RWPE1 (cell line): Measurements from ENCODE around the gene LANCL3.

Experiments used
- CTCF ChIA-PET: fragments of 350-600 bp; sonication (Branson Sonifier 250); formaldehyde crosslinking; extraction: SDS; loops from one replicate; lab custom pipeline; 2021; lab: Yijun Ruan, JAX
- POLR2A ChIA-PET: fragments of 400-600 bp; formaldehyde crosslinking; extraction: SDS; loops from one replicate; lab custom pipeline; 2020; ENCODE audit warnings: antibody characterized with exemption; ENCODE audit not compliant: low non-redundant PET; lab: Yijun Ruan, JAX
- DNase-seq: peaks from one replicate; pipeline ENCODE4 v3.0.0; 2012; ENCODE audit warnings: low spot score
- H3K27ac ChIP-seq: fragments of 450-650 bp; 2 replicates; pipeline ENCODE4 v1.5.1; 2017
- CTCF ChIP-seq: fragments of 450-650 bp; conservative IDR thresholded peaks from 2 replicates; pipeline ENCODE4 v1.5.1; 2017; ENCODE audit warnings: low read depth, mild to moderate bottlenecking

LANCL3 gene

GRCh38 chrX:37599729-37600128, 28.3 kb downstream of the LANCL3 start:
- CTCF ChIA-PET, result no interaction called here
- no peak for DNase-seq
- POLR2A ChIA-PET, result no interaction called here

GRCh38 chrX:37603938-37604409, 32.5 kb downstream of the LANCL3 start:
- POLR2A ChIA-PET, result no interaction called here
- TF ChIP-seq CTCF, result no peak
- DNase-seq, result no peak
- H3K27ac ChIP-seq, result peak overlapping the region; percentile 37; the same call in 1 of the 2 replicates
- CTCF ChIA-PET, result no interaction called here

More at GRCh38 chrX:37599729-37600128, 28.3 kb downstream of the LANCL3 start:
- no peak for TF ChIP-seq CTCF
- H3K27ac ChIP-seq, result no peak overlapping the region

- POLR2A ChIA-PET, result no interaction called here
- no peak for DNase-seq
- no peak for TF ChIP-seq CTCF
- H3K27ac ChIP-seq, result no peak overlapping the region
- CTCF ChIA-PET, result interaction anchor here (1.0 kb wide), 1 partner anchor 39 kb away, joined by 3 read pairs; no protein-coding TSS in a partner anchor
Measured at GRCh38 chrX:37607243-37607642, 35.8 kb downstream of the LANCL3 start.

- H3K27ac ChIP-seq, result no peak overlapping the region
- TF ChIP-seq CTCF, result no peak
- ChIA-PET CTCF (interaction anchor here (1.0 kb wide), 1 partner anchor 38 kb away, joined by 3 read pairs; no protein-coding TSS in a partner anchor), POLR2A (no interaction called here)
- DNase-seq, result no peak
Measured at GRCh38 chrX:37608156-37608555, 36.7 kb downstream of the LANCL3 start.

- no peak overlapping the region for H3K27ac ChIP-seq
- DNase-seq, result no peak
- TF ChIP-seq CTCF, result no peak
- ChIA-PET POLR2A (no interaction called here), CTCF (no interaction called here)
Measured at GRCh38 chrX:37609727-37610126, 38.3 kb downstream of the LANCL3 start.

GRCh38 chrX:37613933-37614332, 42.5 kb downstream of the LANCL3 start:
- H3K27ac ChIP-seq, result no peak overlapping the region
- TF ChIP-seq CTCF, result no peak
- POLR2A ChIA-PET, result no interaction called here
- CTCF ChIA-PET, result no interaction called here
- no peak for DNase-seq
